GM18867 (cell line): ENCODE measurements around the gene ARHGEF11.

Experiments
- ATAC-seq: cut with Tn5 transposase; IDR thresholded peaks from one replicate; pipeline ENCODE4 v1.9.1; 2021; ENCODE audit warnings: mild to moderate bottlenecking, moderate library complexity; ENCODE audit not compliant: unreplicated experiment

ARHGEF11 gene

GRCh38 chr1:156957634-156958033 lies 87.9 kb downstream of the ARHGEF11 start:
- no peak for ATAC-seq

GRCh38 chr1:156956333-156956732 lies 89.2 kb downstream of the ARHGEF11 start:
- ATAC-seq = no peak

GRCh38 chr1:156953571-156953970 lies 92.0 kb downstream of the ARHGEF11 start:
- ATAC-seq = no peak

GRCh38 chr1:156951371-156951770 lies 94.2 kb downstream of the ARHGEF11 start:
- no peak for ATAC-seq

GRCh38 chr1:156949127-156949526 lies 96.4 kb downstream of the ARHGEF11 start:
- no peak for ATAC-seq

- ATAC-seq = no peak
Observed at GRCh38 chr1:156948708-156949107, 96.8 kb downstream of the ARHGEF11 start.

- ATAC-seq = no peak
Observed at GRCh38 chr1:156947818-156948525, 97.6 kb downstream of the ARHGEF11 start.

GRCh38 chr1:156947127-156947526 lies 98.4 kb downstream of the ARHGEF11 start:
- no peak for ATAC-seq

GRCh38 chr1:156945881-156946661 lies 99.5 kb downstream of the ARHGEF11 start:
- ATAC-seq = no peak

GRCh38 chr1:156944848-156945247 lies 100.7 kb downstream of the ARHGEF11 start:
- ATAC-seq = no peak

- no peak for ATAC-seq
Observed at GRCh38 chr1:156944268-156944667, 101.3 kb downstream of the ARHGEF11 start.

- ATAC-seq = no peak
Observed at GRCh38 chr1:156943756-156944155, 101.8 kb downstream of the ARHGEF11 start.

- no peak for ATAC-seq
Observed at GRCh38 chr1:156942576-156942975, 103.0 kb downstream of the ARHGEF11 start.

- no peak for ATAC-seq
Observed at GRCh38 chr1:156942176-156942575, 103.4 kb downstream of the ARHGEF11 start.

- ATAC-seq = no peak
Observed at GRCh38 chr1:156941675-156942074, 103.9 kb downstream of the ARHGEF11 start.

- ATAC-seq = no peak
Observed at GRCh38 chr1:156939786-156940334, 105.7 kb downstream of the ARHGEF11 start.

GRCh38 chr1:156938813-156939212 lies 106.7 kb downstream of the ARHGEF11 start:
- ATAC-seq = no peak

- ATAC-seq = no peak
Observed at GRCh38 chr1:156937883-156938282, 107.7 kb downstream of the ARHGEF11 start.

GRCh38 chr1:156936721-156937220 lies 108.8 kb downstream of the ARHGEF11 start:
- ATAC-seq = no peak

- ATAC-seq = no peak
Observed at GRCh38 chr1:156936191-156936590, 109.4 kb downstream of the ARHGEF11 start.

GRCh38 chr1:156935505-156936128 lies 109.9 kb downstream of the ARHGEF11 start:
- ATAC-seq = no peak
